Measurements from ENCODE around the gene HSPA6.
"Not testable (repeated sequence)": the region's sequence is repeated elsewhere in the genome, so short reads cannot be mapped to it uniquely, and the experiment has no call there.

HSPA6 gene

DNA sequence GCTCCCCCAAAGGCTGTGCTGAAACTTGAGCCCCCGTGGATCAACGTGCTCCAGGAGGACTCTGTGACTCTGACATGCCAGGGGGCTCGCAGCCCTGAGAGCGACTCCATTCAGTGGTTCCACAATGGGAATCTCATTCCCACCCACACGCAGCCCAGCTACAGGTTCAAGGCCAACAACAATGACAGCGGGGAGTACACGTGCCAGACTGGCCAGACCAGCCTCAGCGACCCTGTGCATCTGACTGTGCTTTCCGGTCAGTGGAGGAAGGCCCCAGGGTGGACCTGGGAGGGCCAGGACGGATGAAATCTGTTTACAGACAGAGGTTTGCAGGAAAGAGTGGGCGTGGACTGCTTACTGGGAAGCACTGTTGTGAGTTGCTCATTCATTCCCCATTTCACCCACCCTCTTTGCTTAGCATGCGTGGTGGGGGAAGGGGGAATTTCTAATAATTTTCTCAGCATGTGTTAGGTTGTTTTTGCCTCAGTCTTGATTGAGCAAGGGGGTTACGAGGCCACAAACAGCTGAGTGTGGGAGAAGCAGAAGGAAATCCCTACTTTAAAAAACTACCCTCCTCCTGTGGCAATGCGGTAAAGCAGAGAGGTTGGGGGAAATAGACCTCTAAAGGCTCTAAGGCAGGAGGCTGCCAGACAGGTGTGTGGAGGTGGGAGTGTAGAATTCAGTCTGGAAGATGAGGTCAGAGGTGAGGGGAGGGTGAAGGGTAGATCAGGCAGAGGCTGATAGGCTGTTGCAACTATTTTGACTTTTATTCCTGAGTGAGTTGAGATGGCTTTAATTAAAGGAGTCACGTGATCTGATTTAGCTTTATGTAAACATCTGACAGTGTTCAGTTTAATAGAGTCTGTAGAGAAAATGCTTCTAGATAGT is 17.8 kb upstream of the HSPA6 start:
- Histone ChIP-seq H3K4me1 (ENCODE audit: insufficient read depth, low read length) (peaks cover 10% of the 10 kb centered on the region), H3K27ac (ENCODE audit: low read depth, low read length) (no peak overlapping the region), H3K27me3 (ENCODE audit: insufficient read depth, low read length) (peaks cover 3% of the 10 kb centered on the region; the same call in 1 of the 2 replicates), H3K9me3 (ENCODE audit: insufficient read depth, low read depth, low read length) (no peaks in the 10 kb centered on the region), H3K36me3 (ENCODE audit: insufficient read depth, low read length) (no peaks in the 10 kb centered on the region), H3K4me3 (ENCODE audit: low read length) (no peak overlapping the region), H3K9ac (ENCODE audit: low read depth, low read length) (no peak overlapping the region)
- 65% methylated on average over 11 of the region's 15 CpGs for WGBS

DNA sequence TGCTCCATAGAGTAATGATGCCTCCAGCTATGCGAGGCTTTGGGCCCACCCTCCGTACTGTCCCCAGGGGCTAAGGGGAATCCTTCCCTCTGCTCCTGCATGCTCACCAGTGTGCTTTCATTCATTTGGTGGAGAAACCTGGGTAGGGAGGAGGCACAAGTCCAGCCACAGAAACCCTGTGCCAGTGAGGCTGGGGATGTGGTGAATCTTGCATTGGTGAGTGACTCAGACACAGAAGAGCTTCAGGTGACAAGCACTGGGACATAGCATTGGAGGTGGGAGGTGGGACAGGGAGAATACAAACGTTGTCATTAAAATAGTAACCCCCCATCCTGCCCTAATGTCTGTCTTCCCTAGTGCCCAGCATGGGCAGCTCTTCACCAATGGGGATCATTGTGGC is 13.9 kb upstream of the HSPA6 start:
- Histone ChIP-seq H3K27me3 (ENCODE audit: insufficient read depth, low read length) (no peaks in the 10 kb centered on the region), H3K4me3 (ENCODE audit: low read length) (no peak overlapping the region), H3K27ac (ENCODE audit: low read depth, low read length) (no peak overlapping the region), H3K9ac (ENCODE audit: low read depth, low read length) (no peak overlapping the region), H3K4me1 (ENCODE audit: insufficient read depth, low read length) (peaks cover 10% of the 10 kb centered on the region), H3K9me3 (ENCODE audit: insufficient read depth, low read depth, low read length) (no peaks in the 10 kb centered on the region), H3K36me3 (ENCODE audit: insufficient read depth, low read length) (no peaks in the 10 kb centered on the region)
- 81% methylated on average over 3 of the region's 3 CpGs for WGBS

DNA sequence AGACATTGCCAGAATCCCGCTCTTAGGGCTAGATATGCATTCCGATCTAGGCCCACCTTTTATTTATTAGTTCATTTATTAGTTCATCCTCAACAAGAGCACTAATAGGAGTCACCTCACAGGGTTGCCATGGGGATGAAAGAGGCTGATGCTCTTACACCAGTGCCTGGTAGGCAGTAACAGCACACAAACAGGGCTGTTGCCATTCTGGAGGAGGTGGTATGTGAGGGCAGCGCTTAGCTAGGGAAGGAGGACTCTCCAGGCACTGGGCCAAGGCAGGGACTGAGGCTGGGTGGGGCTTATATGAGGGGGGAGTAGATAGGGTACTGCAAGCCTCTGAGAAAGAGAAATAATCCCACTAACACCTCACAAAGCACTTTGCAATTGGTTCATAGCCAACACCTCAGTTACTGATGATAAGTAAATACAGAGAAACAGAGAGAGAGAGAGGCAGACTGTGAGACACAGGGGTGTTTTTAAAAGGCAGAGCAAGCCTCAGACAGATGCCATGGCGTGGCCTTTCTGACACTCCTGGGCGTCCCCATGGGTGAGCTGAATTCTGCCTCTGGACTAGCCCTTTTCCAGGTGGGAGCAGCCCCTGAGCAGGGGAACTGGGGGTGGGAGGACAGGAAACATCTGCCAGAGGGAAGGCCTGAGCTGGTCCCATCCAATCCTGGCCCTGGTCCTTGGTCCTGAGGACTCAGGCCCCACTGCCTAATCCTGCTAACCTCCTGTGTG is 13.2 kb upstream of the HSPA6 start:
- no peaks in the 10 kb centered on the region for H3K36me3 ChIP-seq (ENCODE audit: insufficient read depth, low read length)
- no peaks in the 10 kb centered on the region for H3K27me3 ChIP-seq (ENCODE audit: insufficient read depth, low read length)
- 93% methylated on average over 5 of the region's 5 CpGs for WGBS
- H3K4me1 ChIP-seq (ENCODE audit: insufficient read depth, low read length), result peaks cover 10% of the 10 kb centered on the region
- H3K4me3 ChIP-seq (ENCODE audit: low read length), result no peak overlapping the region
- H3K9ac ChIP-seq (ENCODE audit: low read depth, low read length), result no peak overlapping the region
- no peak overlapping the region for H3K27ac ChIP-seq (ENCODE audit: low read depth, low read length)
- no peaks in the 10 kb centered on the region for H3K9me3 ChIP-seq (ENCODE audit: insufficient read depth, low read depth, low read length)

DNA sequence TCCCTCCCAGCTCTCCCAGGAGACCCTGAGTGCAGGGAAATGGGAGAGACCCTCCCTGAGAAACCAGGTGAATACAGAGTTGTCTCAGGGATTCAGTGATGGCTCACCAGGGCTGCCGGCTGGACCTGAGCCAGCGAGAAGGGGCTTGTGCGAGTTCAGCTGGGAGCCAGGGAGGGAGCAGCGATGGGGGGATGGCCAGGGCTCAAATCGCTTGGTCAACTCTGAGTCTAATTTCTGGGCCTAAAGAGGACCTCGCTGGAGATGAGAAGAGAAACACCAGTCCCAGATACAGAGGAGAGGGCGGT is 12.6 kb upstream of the HSPA6 start:
- WGBS, result 87% methylated on average over 7 of the region's 7 CpGs
- H3K27ac ChIP-seq (ENCODE audit: low read depth, low read length), result no peak overlapping the region
- no peak overlapping the region for H3K4me3 ChIP-seq (ENCODE audit: low read length)
- no peaks in the 10 kb centered on the region for H3K9me3 ChIP-seq (ENCODE audit: insufficient read depth, low read depth, low read length)
- H3K36me3 ChIP-seq (ENCODE audit: insufficient read depth, low read length), result no peaks in the 10 kb centered on the region
- no peak overlapping the region for H3K9ac ChIP-seq (ENCODE audit: low read depth, low read length)
- peaks cover 6% of the 10 kb centered on the region for H3K4me1 ChIP-seq (ENCODE audit: insufficient read depth, low read length)
- H3K27me3 ChIP-seq (ENCODE audit: insufficient read depth, low read length), result no peaks in the 10 kb centered on the region

DNA sequence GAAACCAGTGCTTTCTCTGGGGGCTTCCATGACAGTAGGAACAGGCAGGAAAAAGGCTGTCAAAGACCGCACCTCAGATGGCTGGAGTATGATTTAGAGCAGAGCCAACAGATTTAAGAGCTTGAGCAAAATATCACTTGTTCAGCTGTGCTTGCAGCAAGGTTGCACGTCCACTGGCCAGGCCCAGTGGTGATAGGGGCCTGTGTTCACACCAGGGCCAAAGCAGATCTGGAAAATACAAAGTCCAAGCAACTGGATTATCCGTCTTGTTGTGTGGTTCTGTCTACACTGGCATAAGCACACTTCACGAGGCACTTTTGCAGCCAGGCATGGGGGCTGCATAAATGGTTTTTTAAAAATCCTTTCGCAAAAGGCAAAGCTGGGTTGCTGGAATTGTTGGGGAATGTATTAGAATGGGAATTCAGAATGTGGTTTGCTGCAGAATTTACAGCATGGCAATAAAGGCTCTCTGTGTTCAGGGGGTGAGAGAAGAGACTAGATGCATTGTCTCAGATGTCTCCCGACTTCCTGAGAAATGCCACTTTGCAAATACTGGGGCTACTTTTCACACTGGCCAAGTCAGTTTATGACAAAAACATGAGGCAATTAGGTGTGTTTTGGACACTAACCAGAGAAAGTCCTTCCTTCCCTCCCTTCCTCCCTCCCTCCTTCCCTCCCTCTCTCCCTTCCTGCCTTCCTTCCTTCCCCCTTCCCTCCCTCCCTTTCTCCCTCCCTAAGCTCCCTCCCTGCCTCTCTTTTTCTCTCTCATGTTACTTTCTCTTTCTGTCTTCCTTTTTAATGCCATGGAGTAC is 11.5 kb upstream of the HSPA6 start:
- not testable (repeated sequence) for H3K9ac ChIP-seq (ENCODE audit: low read depth, low read length); H3K9me3 ChIP-seq (ENCODE audit: insufficient read depth, low read depth, low read length); H3K27ac ChIP-seq (ENCODE audit: low read depth, low read length); H3K4me3 ChIP-seq (ENCODE audit: low read length); H3K27me3 ChIP-seq (ENCODE audit: insufficient read depth, low read length); H3K36me3 ChIP-seq (ENCODE audit: insufficient read depth, low read length); H3K4me1 ChIP-seq (ENCODE audit: insufficient read depth, low read length)
- 91% methylated on average over 5 of the region's 6 CpGs for WGBS

DNA sequence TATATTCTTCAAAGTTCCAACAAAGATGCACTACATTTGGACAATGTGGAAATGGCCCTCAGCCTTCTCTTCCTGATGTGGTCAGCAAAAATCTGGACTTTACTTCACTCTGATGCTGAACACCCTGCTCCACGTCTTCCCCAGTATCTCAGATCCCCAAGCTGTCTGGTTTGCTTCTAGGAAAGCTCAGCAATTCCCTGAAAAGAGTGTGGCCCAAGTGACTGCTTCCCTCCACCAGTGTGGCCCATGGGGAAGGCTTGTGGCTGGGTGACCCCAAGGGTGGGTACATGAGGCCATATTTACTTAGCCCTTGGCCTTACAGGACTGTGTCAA is 10.9 kb upstream of the HSPA6 start:
- H3K36me3 ChIP-seq (ENCODE audit: insufficient read depth, low read length); H3K9ac ChIP-seq (ENCODE audit: low read depth, low read length): not testable (repeated sequence)
- 71% methylated on average over 1 of the region's 1 CpG for WGBS

DNA sequence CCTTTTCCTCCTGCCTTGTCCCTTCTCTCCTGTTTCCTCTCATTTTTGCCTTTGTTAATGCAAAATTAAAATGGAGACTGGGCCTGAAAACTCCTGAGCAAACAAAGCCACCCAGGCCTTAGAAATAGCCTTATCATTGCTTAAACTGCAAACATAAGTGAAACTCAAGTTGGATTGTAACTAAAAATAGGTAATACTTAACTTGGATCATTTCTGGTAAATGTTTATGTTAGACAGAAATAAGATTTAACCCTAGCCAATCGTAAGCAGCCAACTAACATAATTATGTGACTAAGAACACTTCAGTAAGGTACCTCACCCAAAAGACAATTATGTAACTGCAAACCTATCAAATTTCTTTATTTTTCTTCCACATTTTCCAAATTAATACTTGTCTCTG is 10.4 kb upstream of the HSPA6 start:
- not testable (repeated sequence) for H3K4me1 ChIP-seq (ENCODE audit: insufficient read depth, low read length); H3K9me3 ChIP-seq (ENCODE audit: insufficient read depth, low read depth, low read length); H3K27me3 ChIP-seq (ENCODE audit: insufficient read depth, low read length); H3K4me3 ChIP-seq (ENCODE audit: low read length); H3K9ac ChIP-seq (ENCODE audit: low read depth, low read length); H3K27ac ChIP-seq (ENCODE audit: low read depth, low read length); H3K36me3 ChIP-seq (ENCODE audit: insufficient read depth, low read length)
- no CpG with 5 or more reads among the region's 1 CpG for whole genome bisulfite sequencing

More for the DNA sequence above, 10.9 kb upstream of the HSPA6 start:
- H3K4me1 ChIP-seq (ENCODE audit: insufficient read depth, low read length); H3K4me3 ChIP-seq (ENCODE audit: low read length); H3K27me3 ChIP-seq (ENCODE audit: insufficient read depth, low read length); H3K27ac ChIP-seq (ENCODE audit: low read depth, low read length); H3K9me3 ChIP-seq (ENCODE audit: insufficient read depth, low read depth, low read length): not testable (repeated sequence)

DNA sequence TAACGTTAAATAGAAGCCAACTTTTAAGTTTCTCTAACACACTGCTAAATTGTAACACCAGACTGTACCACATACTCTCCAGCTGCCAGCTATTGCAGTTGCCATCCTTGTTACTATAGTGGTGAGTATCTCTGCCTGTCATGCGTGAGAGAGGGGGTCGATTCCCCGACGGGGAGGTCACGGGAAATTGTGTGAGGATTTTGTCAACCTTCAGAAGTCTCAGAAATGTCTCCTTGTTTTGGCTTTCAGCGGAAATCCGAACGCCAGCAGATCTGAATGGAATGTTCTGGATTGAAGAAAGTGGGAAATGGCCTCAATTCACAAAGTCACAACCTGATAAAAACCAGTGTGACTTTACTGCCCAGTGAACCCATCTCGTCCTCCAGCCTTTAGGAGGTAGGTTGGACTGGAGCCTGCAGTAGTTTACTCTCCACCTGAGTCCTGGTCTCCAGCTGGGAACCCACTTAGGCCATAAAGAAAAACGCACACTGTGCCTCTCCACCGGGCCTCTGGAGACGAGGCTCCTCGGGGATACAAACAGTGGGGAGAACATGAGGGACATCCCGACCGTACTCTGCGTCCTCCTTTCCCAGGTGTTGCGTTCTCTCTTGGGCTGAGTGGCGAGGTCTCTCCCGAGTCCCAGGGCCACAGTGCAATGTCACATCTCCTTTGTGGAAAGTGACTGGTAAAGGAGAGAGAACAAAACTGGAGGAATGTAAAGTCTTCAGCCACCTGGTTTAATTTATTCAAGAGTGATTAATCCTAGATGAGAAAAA is 1.1 kb upstream of the HSPA6 start:
- H3K9ac ChIP-seq (ENCODE audit: low read depth, low read length); H3K4me1 ChIP-seq (ENCODE audit: insufficient read depth, low read length); H3K36me3 ChIP-seq (ENCODE audit: insufficient read depth, low read length); H3K27ac ChIP-seq (ENCODE audit: low read depth, low read length); H3K9me3 ChIP-seq (ENCODE audit: insufficient read depth, low read depth, low read length): not testable (repeated sequence)
- WGBS, result 76% methylated on average over 18 of the region's 20 CpGs
- H3K27me3 ChIP-seq (ENCODE audit: insufficient read depth, low read length), result peaks cover 34% of the 10 kb centered on the region
- peak overlapping the region; percentile 92 for H3K4me3 ChIP-seq (ENCODE audit: low read length)

DNA sequence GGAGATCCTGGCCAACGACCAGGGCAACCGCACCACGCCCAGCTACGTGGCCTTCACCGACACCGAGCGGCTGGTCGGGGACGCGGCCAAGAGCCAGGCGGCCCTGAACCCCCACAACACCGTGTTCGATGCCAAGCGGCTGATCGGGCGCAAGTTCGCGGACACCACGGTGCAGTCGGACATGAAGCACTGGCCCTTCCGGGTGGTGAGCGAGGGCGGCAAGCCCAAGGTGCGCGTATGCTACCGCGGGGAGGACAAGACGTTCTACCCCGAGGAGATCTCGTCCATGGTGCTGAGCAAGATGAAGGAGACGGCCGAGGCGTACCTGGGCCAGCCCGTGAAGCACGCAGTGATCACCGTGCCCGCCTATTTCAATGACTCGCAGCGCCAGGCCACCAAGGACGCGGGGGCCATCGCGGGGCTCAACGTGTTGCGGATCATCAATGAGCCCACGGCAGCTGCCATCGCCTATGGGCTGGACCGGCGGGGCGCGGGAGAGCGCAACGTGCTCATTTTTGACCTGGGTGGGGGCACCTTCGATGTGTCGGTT is 477 bp downstream of the HSPA6 start:
- peaks cover 46% of the 10 kb centered on the region for H3K27me3 ChIP-seq (ENCODE audit: insufficient read depth, low read length)
- not testable (repeated sequence) for H3K36me3 ChIP-seq (ENCODE audit: insufficient read depth, low read length); H3K9ac ChIP-seq (ENCODE audit: low read depth, low read length); H3K4me1 ChIP-seq (ENCODE audit: insufficient read depth, low read length); H3K9me3 ChIP-seq (ENCODE audit: insufficient read depth, low read depth, low read length); H3K27ac ChIP-seq (ENCODE audit: low read depth, low read length)
- WGBS, result 6% methylated on average over 42 of the region's 55 CpGs
- peak overlapping the region; percentile 52 for H3K4me3 ChIP-seq (ENCODE audit: low read length)

DNA sequence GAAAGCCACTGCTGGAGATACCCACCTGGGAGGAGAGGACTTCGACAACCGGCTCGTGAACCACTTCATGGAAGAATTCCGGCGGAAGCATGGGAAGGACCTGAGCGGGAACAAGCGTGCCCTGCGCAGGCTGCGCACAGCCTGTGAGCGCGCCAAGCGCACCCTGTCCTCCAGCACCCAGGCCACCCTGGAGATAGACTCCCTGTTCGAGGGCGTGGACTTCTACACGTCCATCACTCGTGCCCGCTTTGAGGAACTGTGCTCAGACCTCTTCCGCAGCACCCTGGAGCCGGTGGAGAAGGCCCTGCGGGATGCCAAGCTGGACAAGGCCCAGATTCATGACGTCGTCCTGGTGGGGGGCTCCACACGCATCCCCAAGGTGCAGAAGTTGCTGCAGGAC is 981 bp downstream of the HSPA6 start:
- H3K4me1 ChIP-seq (ENCODE audit: insufficient read depth, low read length); H3K9ac ChIP-seq (ENCODE audit: low read depth, low read length); H3K9me3 ChIP-seq (ENCODE audit: insufficient read depth, low read depth, low read length); H3K27ac ChIP-seq (ENCODE audit: low read depth, low read length); H3K36me3 ChIP-seq (ENCODE audit: insufficient read depth, low read length): not testable (repeated sequence)
- peaks cover 48% of the 10 kb centered on the region for H3K27me3 ChIP-seq (ENCODE audit: insufficient read depth, low read length)
- peak overlapping the region; percentile 52 for H3K4me3 ChIP-seq (ENCODE audit: low read length)
- WGBS, result 89% methylated on average over 18 of the region's 23 CpGs

Data from HUES64 (cell line).